Islet precursor cell (in vitro differentiated cells): ENCODE measurements around the gene CCDC154.

Source experiments
- DNase-seq: peaks from one replicate; pipeline ENCODE4 v3.0.0-alpha.2; 2018

The CCDC154 gene

DNA sequence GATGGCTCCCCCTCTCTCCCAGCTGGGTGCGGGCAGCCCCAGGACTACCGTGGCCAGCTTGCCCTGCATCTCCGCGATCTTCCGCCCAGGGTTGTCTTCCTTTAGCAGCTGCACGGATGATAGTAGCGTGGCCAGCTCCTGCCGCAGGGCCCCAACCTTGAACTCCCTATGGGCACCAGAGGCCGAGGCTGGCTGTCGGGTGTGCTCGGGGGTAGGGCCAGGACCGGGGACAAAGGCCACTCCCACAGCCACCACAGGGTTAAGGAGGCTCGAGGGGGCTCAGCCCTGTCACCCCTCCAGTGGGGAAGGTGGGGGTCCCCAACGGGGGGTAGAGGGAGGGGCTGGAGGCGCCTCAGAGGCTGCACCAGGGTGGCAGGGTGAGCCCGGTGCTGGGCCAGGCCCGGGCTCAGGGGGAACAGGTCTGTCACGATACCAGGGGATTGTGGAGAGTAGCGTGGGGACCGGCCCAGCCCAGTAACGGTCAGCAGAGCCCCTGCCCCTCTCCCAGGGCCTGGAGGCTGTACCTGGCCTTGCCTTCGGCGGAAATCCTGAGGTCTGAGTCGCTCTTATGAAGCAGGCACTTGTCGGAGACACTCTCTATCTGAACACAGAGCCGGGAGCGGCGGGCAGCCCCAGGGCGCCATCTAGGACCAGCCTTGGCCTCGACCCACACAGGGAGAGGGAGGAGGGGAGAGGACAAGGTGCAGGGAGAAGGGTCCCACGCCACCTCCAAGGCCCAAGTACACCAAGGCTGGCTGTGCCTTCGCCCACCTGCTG is 8.2 kb downstream of the CCDC154 start:
- no peak for DNase-seq

DNA sequence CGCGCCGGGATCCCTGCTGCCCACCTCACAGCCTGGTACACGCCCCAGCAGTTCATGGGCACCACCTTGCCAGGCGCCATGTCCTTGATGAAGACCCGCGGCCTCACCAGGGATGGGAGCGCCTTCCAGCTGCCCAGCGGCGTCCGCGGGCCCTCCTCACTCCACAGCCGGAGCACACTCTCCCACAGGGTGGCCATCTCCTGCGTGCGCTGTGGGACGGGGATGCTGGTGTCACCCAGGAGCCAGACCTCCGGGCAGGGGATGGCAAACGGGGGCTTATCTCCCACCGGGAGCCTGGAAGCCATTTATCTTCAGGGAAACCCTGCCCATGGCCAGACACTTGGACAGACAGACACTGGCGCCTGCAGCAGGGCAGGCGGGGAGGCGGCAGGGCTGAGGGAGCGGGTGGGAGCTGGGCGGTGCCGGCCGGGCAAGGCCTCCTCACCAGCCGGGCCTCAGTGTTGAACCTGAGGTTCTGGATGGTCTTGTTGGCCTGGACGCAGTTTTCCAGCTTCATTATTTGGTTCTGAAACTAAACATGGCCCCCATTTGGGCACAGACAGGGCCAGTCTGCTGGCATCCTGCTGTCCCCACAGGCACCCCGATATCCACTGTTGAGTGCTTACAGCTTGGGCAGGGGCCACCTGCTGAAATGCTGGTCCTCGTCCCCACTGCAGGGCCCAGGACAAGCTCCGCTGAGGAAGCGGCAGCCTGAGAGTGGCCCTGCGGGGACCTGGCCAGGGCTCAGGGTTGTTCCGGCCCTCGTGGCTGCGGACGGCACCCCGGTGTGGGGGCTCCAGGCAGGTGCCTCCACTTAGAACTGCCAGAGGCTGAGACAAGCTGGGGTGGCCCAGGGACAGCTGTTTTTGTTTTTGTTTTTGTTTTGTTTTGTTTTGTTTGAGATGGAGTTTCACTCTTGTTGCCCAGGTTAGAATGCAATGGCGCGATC is 9.4 kb downstream of the CCDC154 start:
- DNase-seq: no peak

DNA sequence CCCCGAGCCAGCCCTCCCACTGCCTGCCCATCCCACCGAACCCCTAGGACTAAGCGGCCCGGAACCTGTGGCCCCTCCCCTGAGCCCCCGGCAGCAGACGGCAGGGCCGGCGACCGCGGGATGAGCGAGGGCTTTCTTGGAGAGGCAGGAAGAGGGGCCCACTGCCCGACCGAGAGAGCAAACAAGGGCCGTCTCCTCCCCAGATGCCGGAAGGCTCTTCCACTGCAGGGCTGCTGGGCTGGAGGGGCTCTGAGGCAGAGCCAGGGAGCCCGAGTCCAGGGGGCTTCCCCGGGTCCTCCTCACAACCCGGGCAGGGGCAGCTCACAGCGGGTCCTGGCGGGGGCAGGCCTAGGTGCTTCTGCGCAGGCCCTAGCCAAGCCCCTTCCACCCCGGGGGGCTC is 10.6 kb downstream of the CCDC154 start:
- no peak for DNase-seq

DNA sequence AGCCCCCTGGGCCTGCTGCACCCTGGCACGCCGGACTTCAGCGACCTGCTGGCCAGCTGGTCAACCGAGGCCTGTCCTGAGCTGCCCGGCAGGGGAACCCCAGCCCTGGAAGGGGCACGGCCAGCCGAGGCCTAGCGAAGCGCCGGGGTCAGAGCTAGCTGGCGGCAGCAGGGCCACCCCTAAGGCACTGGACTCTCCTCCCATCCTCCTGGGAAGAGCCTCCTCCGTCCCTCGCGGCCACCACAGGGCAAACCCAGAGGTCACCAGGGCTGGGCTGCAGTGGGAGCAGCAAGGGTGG is 11.1 kb downstream of the CCDC154 start:
- DNase-seq: no peak

DNA sequence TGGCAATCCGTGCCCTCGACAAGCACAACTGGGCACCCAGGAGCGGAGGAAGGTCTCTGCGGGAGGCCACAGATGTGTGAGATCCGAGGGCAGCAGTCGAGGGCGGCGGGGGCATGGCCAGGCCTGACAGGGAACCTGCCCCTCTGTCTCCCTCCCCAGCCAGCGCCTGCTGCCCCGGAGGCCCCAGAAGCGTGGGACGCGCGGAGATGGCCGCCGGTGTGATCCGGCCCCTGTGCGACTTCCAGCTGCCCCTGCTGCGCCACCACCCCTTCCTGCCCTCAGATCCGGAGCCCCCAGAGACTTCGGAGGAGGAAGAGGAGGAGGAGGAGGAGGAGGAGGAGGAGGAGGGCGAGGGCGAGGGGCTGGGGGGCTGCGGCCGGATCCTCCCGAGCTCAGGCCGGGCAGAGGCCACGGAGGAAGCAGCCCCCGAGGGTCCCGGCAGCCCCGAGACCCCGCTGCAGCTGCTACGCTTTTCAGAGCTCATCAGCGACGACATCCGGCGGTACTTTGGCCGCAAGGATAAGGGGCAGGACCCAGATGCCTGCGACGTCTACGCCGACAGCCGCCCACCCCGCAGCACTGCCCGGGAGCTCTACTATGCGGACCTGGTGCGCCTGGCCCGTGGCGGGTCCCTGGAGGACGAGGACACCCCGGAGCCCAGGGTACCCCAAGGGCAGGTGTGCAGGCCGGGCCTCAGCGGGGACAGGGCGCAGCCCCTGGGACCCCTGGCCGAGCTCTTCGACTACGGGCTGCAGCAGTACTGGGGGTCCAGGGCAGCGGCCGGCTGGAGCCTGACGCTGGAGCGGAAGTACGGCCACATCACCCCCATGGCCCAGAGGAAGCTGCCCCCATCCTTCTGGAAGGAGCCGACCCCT is 11.7 kb downstream of the CCDC154 start:
- no peak for DNase-seq

DNA sequence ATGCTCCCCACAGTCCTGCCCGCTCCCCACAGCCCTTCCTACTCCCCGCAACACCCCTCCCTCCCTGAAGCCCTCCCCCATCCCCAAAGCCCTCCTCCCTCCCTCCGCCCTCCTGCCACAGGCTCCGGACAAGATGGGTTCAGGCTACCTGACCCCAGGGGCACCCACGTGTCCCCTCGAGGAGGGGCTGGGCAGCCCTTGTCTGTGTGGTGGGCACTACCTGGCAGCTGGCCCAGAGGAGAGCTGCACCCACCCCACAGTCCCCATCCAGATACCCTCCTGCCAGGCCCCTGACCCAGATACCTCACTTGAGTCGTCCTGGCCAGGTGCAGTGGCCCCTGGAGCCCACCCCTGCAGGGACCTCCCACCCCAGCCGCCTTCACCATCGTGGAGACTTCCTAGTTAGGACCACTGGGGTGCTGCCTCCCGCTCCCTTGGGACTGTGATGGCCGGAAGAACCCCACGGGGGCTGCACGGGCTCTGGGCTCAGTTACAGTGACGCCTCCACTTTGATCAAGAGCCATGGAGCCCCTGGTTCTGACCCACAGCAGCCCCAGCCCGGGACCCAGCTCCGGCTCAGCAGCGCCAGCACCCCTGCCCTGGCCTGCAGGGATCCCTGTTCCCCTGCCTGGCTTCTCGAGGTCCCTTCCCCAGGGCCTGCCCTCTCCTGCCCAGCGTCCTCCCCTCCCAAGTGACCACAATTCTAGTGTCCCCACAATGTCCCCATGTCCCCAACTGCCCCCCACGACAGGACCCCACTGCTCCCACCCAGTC is 12.7 kb downstream of the CCDC154 start:
- no peak for DNase-seq

DNA sequence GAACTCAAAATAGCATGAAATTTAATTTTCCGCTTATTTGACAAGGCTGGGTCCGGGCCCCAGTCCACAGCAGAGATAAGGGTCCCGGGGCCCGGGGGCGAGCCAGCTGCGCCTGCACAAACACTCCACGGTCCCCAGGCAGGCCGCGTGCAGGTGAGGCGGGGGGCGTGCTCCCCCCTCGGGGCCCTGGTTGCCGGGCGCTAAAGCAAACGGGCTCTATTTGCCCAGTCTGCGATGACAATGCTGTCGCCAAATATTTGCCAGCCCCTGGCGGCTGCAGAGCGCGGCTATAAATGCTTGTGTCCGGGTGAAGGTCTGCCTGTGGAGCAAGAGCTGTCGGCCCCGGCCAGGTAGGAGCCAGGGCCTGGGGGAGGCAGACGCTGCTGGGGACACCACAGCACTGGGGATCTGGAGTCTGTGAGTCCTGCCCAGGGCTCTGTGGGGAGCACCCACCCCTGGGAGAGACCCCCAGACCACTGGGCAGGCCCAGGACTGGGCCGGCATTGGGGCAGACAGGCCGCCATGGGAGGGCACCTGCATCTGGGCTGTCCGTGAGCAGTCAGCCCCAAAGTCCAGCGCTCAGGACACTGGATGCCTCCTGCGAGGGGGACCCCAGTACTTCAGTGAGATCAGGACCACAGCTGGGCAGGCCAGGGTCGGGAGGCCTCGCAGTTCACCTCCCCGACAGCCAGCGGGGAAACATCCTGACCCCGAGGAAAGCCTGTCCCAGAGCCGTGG is 13.4 kb downstream of the CCDC154 start, which contains the start of gene PERCC1:
Gene PERCC1, plus strand, starts transcription at position 320 of the 738 bp plus-strand sequence. CDS start 1,516 bp downstream, outside the sequence.
- no peak for DNase-seq

DNA sequence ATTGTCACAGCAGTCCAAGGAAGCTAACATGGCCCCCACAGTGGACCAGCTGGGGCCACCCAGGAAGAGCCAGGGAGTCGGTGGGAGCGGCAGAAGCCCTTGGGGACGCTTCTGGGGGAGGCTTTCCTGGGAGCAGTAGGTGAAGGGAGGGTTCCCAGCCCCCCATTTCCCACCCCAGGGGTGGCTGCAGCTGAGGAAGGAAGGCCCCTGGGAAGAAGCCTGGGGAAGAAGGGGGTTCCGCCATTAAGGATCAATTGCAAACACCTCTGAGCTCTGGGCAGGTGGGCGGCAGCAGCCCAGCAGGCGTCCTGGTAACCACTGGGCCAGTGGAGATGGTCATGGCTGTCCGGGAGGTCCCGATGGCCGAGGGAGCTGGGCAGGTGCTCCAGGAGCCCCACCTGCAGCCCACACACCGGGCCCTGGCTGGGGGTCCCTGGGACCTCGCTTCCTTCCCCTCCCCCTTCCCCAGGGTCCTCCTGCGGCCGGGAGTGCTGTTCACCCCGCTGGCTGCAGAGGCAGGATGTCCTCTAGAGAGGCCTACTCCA is 14.1 kb downstream of the CCDC154 start:
- no peak for DNase-seq

DNA sequence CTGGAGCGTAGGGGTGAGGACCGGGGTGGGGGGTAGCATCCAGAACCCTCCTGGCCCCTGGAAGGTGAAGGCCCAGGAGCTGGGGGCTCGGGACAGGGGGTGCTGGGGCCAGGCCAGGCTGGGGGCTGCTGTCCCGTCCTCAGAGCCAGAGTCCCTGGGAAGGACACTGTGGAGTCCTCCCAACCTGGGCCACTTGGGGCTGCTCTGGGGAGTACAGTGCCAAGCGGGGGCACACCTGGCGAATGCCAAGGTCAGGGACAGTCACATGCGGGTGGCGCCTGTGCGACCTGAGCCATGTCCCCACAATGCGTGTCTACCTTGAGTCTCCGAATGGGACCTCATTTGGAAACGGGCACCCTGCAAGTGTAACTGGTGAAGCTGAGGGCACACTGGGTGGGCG is 14.7 kb downstream of the CCDC154 start:
- DNase-seq: no peak

DNA sequence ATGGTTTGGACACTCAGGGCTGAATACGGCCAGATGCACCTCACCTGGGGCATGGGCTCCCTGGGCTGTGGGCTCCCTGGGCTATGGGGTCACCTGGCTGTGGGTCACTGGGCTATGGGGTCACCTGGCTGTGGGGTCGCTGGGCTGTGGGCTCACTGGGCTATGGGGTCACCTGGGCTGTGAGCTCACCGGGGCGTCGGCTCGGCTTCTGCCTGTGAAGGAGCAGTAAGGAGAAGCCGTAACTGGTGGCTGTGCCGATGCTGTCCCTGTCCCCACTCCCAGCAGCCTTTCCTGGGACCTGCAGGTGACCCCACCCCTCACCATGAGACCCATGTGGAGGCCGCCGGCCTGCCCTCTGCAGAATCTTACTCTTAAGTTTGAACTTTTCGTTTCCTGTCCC is 15.3 kb downstream of the CCDC154 start:
- no peak for DNase-seq

DNA sequence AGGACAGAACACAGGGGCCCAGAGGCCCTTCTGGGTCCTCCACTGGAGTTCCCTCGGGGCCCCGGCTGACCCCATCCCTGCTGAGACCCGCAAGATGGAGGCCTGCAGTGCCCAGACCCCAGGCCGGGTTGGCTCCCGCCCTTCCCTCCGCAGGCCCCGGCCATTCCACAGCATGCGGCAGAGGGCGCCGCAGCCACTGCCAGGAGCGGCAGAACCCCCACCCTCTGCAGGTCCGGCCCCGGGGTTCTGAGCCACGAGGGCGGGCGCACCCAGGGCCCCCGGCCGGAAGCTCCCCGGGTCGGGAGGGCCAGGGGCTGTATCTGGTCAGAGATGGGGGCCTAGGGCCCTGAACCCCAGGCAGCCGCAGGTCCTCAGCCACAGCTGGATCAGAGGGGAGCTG is 15.8 kb downstream of the CCDC154 start:
- DNase-seq: no peak

DNA sequence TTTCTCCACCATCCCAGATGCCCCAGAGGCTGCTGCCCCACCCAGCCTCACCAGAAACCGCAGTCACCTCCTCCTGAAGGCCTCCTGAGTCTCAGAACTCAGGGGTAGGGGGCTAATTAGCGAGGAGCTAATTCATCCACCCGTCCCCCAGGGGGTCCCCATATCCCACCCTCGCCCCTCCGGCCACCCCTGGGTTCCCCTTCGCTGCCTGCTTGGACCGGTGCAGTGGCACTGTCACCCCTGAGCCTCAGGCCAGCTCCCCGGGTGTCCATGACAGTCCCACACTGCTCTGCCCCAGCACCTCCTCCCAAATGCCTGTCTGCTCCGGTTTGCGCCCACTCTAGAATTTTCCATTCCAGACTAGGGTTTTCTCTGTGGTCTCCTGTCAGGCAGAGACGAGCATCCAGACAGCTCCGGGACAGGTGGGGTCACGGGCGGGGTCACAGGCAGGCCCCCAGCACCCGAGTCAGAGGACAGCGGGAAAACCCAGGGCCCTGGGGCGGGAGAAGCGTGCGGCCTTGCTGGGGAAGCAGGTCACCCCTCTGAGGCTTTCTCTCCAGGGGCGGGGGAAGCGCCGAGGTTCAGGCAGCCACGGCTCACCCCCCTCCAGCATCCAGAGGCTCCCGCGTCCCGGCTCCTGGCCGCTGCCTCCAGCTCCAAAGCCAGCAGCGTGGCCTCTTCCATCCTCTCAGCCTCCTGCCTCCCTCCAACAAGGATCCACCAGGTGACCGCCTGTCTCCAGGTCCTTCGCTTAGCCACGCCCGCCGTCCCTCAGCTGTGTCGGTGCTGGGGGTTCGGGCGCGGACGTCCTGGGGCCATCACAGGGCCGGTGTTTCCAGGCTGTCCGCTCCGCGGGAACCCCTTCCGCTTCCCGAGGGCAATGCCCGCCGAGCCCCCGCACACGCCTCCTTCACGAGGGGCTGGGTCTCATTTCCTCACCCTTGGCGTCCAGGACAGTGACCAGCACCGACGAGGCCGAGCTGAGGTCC is 16.6 kb downstream of the CCDC154 start:
- no peak for DNase-seq

DNA sequence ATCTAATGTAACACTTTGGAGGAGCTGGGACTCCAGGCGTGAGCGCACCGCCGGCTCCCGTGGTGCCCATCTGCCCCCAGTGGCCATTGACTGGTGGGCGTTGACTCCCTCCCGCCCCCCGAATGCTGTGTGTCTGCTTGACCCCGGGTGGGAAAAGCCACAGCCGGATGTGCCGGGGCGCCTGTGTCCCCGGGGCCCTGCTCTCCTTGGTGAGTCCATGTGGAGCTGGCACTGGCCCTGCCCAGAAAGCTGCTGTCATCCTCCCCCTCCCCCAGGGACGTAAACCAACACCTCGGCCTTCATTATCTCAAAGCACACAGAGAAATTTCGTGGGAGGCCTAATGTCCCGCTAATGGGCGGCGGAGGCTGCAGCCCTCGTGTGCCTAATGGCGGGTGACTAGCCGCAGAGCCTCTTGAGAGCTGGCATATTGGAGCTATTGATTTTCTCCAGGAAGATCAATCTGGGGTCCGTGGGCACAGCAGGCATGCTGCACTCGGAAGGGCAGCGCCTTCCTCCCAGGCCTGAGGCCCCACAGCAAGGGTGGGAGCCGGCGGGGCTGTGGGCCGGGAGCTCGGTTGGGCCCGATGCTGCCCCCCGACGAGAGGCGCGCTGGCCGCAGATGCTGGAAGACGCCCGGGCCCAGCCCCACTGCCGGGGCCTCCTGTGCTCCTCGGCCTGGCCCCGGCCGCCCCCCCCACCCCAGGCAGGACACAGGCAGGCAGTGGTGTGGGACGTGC is 17.5 kb downstream of the CCDC154 start:
- DNase-seq: no peak

DNA sequence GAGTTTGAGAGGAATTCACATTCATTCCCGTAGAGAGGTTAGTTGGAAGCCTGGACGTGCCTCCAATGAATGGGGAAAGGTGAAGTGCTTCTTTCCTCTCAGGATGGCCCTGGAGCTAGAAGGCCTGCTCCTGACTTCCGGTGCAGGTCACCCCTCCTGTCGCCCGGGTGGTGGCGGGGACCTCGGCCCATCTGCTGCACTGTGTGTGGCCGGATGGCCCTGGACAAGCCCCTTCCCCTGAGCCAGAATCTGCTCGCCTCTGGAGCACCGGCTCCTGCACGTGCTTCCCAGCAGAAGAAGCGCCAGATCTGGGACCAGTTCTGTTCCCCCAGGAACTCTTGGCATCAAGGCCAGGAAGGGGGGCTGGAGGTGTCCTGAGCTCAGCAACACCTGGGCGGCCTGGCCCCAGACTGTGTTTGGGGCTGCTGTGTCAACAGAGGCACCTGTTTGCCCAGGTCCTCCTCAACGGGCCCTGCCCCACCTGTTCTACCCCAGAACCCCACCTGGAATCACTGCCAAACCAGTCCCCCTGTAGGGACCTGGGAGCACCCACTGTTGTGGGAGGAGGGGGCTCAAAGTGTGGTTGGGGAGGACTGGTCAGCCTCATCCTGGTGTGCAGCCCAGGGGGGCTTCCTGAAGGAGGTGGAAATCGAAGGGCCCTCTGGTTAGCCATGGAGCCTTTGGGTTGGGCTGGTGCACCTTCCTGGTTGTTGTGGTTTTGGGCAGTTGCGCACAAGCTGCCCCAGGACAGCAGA is 18.6 kb downstream of the CCDC154 start:
- no peak for DNase-seq

DNA sequence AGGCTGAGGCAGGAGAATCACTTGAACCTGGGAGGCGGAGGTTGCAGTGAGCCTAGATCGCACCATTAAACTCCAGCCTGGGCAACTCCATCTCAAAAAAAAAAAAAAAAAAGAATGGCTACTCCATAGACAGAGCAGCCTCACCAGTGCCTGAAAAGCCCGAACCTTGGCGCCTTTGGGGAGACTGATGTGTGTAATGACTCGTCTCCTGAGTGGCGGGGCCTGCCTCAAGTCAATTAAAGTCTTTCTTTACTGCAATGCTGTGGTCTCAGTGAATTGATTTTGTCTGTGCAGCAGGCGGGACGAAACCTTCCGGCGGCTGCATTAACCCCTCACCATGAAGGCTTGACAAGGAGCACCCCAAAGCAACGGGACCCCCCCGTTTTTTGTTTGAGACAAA is 20.3 kb downstream of the CCDC154 start:
- DNase-seq: no peak

DNA sequence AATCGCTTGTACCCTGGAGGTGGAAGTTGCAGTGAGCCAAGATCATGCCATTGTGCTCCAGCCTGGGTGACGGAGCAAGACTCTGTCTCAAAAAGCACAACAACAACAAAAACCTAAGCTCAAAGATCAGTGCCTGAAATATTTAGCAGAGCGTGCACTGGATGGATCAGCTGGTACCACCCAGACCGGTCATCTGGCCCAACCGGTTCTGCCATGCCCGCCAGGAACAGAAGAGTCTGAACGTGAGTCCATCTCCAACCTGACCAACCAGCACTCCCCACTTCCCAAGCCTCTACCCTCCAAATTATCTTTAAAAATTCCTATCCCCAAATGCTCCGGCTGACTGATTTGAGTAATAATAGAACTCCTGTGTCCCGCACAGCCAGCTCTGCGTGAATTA is 22.3 kb downstream of the CCDC154 start:
- no peak for DNase-seq

DNA sequence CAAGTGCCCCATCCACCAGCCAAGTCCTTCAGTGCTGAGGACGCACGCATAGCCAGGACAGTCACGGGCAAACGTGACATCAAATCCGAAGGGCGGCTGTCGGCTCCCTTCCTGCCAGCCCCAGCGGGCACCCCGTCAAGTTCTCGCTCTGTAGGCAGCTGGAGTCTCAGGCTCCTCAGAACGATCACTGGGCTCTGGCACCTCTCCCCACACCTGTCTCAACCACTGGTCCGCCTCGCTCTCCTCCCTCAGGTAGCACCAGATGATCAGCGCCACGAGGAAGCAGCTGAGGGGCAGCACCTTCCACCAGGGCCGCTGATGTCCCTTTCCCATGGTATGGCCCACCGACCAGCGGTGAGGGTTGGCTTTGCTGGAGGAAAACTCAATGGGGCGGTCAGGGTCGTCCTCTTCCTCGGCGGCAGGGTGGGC is 24.2 kb downstream of the CCDC154 start:
- no peak for DNase-seq

DNA sequence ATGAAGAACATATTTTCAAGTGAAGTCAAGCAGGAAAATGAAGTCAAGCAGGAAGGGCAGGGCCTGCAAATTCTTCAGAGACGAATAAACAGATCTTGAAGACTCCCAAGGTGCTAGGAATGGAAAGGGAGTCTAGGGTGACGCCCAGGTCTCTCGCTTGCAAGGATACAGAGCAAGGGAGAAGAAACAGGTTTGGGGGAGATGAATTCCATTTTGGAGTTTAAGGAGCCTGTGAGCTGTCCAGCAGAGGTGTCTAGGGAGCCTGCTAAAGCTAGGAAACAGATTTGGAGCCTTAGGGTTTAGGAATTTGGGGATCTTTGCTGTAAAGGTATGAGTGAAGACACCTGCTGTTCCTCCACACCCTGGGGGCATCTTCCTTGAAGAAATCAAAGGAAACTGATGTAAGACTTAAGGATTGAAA is 27.8 kb downstream of the CCDC154 start:
- DNase-seq: no peak
